LNCaP clone FGC (cell line): ENCODE data around the gene GRIK1.

Experiments used
- DNase-seq: peaks from one replicate; pipeline ENCODE4 v3.0.0-alpha.2; 2011; ENCODE audit warnings: low read depth
- H3K4me3 ChIP-seq: 2 replicates; pipeline ENCODE4 v1.5.1; 2011; ENCODE audit warnings: mild to moderate bottlenecking, low read depth, low read length, control low read depth
- TF ChIP-seq, protein P1 (sequence below): IDR thresholded peaks from 2 replicates; pipeline ENCODE4 v1.5.1; 2012; ENCODE audit warnings: mild to moderate bottlenecking; ENCODE audit not compliant: control insufficient read depth, insufficient read depth; ENCODE audit errors: extremely low read depth

GRIK1 gene

DNA sequence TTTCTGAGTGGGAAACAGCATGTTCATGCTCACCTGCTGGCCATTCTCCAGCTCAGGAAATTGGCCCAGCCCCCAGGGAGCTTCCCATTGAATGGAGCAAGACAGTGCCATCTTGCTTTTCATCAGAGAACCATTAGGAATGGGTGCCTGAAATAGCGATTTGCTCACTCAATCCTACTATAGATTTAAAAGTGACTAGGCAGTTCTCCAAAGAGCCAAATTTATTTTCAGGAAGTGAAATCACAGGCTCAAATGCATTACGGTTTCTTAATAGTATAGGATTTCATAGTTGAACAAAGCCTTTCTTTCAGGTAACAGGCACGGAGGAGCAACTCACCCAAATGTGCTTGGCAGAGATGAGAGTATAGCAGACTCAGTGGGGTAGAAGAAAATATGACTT lies 272.1 kb downstream of the GRIK1 start:
- no peak for DNase-seq
- no peak overlapping the region for H3K4me3 ChIP-seq
- TF ChIP-seq, protein P1, sequence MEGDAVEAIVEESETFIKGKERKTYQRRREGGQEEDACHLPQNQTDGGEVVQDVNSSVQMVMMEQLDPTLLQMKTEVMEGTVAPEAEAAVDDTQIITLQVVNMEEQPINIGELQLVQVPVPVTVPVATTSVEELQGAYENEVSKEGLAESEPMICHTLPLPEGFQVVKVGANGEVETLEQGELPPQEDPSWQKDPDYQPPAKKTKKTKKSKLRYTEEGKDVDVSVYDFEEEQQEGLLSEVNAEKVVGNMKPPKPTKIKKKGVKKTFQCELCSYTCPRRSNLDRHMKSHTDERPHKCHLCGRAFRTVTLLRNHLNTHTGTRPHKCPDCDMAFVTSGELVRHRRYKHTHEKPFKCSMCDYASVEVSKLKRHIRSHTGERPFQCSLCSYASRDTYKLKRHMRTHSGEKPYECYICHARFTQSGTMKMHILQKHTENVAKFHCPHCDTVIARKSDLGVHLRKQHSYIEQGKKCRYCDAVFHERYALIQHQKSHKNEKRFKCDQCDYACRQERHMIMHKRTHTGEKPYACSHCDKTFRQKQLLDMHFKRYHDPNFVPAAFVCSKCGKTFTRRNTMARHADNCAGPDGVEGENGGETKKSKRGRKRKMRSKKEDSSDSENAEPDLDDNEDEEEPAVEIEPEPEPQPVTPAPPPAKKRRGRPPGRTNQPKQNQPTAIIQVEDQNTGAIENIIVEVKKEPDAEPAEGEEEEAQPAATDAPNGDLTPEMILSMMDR: no peak

DNA sequence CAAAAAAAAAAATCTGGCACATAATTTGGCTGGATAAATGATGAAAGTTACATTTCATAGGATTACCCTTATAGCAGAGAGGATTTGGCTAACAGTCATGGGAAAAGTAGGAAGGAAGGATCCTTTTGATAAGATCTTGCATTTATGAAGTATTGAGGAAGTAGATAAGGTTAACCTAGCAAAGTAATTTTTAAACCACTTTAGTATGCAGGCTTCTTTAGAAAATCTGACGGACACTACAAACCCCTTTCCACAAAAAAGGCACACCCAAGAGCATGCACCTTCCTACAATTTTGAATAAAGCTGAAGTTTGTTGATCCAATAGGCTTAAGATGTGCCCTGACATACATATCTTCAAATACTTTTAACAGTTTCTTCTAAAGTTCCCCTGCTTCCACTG lies 275.2 kb downstream of the GRIK1 start:
- TF ChIP-seq, protein P1: no peak
- no peak for DNase-seq
- no peak overlapping the region for H3K4me3 ChIP-seq

DNA sequence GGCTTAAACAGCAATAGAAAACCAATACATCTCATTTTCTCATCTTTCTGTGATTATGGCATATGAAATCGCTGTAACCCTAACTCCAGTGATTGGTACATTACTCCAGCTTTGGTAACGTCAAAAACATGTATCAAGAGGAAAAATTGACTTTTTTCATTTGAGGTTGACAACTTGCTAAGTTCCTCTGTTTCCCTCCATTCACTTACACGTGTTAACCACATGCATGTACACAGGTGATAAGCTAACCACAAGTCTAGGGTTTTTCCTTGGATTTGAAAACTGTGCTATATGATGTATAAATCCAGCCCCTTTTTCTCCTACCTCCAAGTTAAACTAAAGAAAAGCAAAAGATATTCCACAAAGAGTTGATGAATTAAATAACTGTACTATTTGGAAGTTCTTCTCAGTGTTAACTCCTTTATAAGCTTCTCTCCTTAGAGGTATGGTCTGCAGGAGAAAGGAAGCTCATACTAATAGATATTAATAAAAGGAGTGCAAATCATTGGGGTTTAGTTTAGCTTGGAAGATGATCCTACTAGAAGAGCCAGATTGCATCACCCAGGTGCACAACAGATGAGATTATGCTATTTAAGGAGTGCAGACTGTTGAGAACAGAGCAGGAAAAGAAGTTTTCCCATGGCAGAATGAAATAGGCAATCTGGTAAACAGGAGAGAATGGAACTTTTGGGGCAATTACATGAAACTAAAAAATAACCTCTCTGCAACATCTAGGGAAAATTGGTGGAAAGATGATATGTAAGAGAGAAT lies 277.9 kb downstream of the GRIK1 start:
- no peak for DNase-seq
- TF ChIP-seq, protein P1: no peak
- no peak overlapping the region for H3K4me3 ChIP-seq

GRCh38 chr21:29660047-29660720 lies 279.6 kb downstream of the GRIK1 start:
- TF ChIP-seq, protein P1: no peak
- no peak for DNase-seq
- H3K4me3 ChIP-seq: no peak overlapping the region

DNA sequence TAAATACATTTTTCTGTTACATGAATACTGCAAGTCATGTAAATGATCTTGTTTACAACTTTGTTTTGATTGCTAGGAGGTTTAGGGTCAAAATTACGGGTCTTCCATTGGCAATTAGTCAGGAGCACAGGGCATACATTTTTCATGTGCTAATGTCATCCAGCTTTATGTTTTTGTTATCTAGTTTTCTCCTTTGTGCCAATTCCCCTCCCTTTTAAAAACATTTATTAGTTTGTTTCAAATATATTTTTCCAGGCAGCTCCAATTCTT lies 280.9 kb downstream of the GRIK1 start:
- TF ChIP-seq, protein P1: no peak
- no peak overlapping the region for H3K4me3 ChIP-seq
- DNase-seq: no peak

GRCh38 chr21:29658177-29658933 lies 281.4 kb downstream of the GRIK1 start:
- no peak for DNase-seq
- TF ChIP-seq, protein P1: no peak

More at GRCh38 chr21:29658177-29658933, 281.4 kb downstream of the GRIK1 start:
- H3K4me3 ChIP-seq: no peak overlapping the region
